ENCODE data around the gene ZNF384. TPM values are rescaled to one million over a fixed set of nuclear protein-coding genes. Genes with fewer than 3 reads are reported as not detected.
A peak's percentile ranks its signal among the peaks of the same experiment; 100 is the strongest.

ZNF384 gene
- total and polyA plus RNA-seq, 8 donors, result 39.3 to 97.9 (median 89.2) TPM

GRCh38 chr12:6667559-6668210 is 21.5 kb downstream of the ZNF384 start:
- no peak for TF ChIP-seq CTCF (IDR thresholded peaks at IDR 0.05)
- H3K36me3 ChIP-seq, result peaks cover 4 to 68% of the 10 kb centered on the region in 2 donors
- ATAC-seq, result no peak
- peak overlapping the region in 1 of 2 donors; percentile 1 for H3K27ac ChIP-seq
- H3K4me1 ChIP-seq, result peaks cover 0 to 19% of the 10 kb centered on the region in 2 donors
- intact Hi-C loops (cut with DNase I), result no loop called here
- no peak overlapping the region for H3K4me3 ChIP-seq
- no peaks in the 10 kb centered on the region for H3K27me3 ChIP-seq
- DNase-seq, result no peak
- H3K9me3 ChIP-seq, result no peaks in the 10 kb centered on the region

- no peak for TF ChIP-seq CTCF (IDR thresholded peaks at IDR 0.05)
- intact Hi-C loops (cut with DNase I), result no loop called here
- Histone ChIP-seq H3K9me3 (no peaks in the 10 kb centered on the region), H3K4me1 (peaks cover 7 to 31% of the 10 kb centered on the region in 2 donors), H3K36me3 (peaks cover 4 to 53% of the 10 kb centered on the region in 2 donors), H3K27me3 (no peaks in the 10 kb centered on the region), H3K4me3 (no peak overlapping the region), H3K27ac (no peak overlapping the region)
- no peak for ATAC-seq
- no peak for DNase-seq
Observed at GRCh38 chr12:6666211-6666610, 23.0 kb downstream of the ZNF384 start.

GRCh38 chr12:6664902-6665301 is 24.3 kb downstream of the ZNF384 start:
- peaks cover 7 to 31% of the 10 kb centered on the region in 2 donors for H3K4me1 ChIP-seq
- TF ChIP-seq CTCF (IDR thresholded peaks at IDR 0.05), result no peak
- no peak for ATAC-seq
- no peak overlapping the region for H3K4me3 ChIP-seq
- no peaks in the 10 kb centered on the region for H3K27me3 ChIP-seq
- intact Hi-C loops (cut with DNase I), result no loop called here
- no peak for DNase-seq
- H3K36me3 ChIP-seq, result peaks cover 4 to 40% of the 10 kb centered on the region in 2 donors
- H3K9me3 ChIP-seq, result no peaks in the 10 kb centered on the region
- H3K27ac ChIP-seq, result no peak overlapping the region

GRCh38 chr12:6662906-6663742 is 26.1 kb downstream of the ZNF384 start, which contains the start of gene ING4:
ING4 (minus strand) TSS chr12:6663119; CDS start chr12:6663101, 18 bp downstream.
- TF ChIP-seq CTCF (IDR thresholded peaks at IDR 0.05), result no peak
- Histone ChIP-seq H3K4me3 (peak within 1 kb of the TSS; percentile 63 to 84), H3K9me3 (no peaks in the 10 kb centered on the region), H3K36me3 (peaks cover 1 to 30% of the 10 kb centered on the region in 2 donors), H3K27ac (peak within 1 kb of the TSS; percentile 79 to 86), H3K4me1 (peaks cover 7 to 31% of the 10 kb centered on the region in 2 donors), H3K27me3 (no peaks in the 10 kb centered on the region)
- DNase-seq (peak; percentile 96 to 99 (median 98)), ATAC-seq (peak; percentile 100)
- intact Hi-C loops (cut with DNase I), result no loop called here

- peak overlapping the region; percentile 63 to 84 for H3K4me3 ChIP-seq
- intact Hi-C loops (cut with DNase I), result no loop called here
- no peaks in the 10 kb centered on the region for H3K9me3 ChIP-seq
- peaks cover 7 to 31% of the 10 kb centered on the region in 2 donors for H3K4me1 ChIP-seq
- ATAC-seq, result peak; percentile 51
- no peak for DNase-seq
- peak overlapping the region; percentile 42 to 79 for H3K27ac ChIP-seq
- TF ChIP-seq CTCF (IDR thresholded peaks at IDR 0.05), result no peak
- H3K36me3 ChIP-seq, result peaks cover 0 to 29% of the 10 kb centered on the region in 2 donors
- H3K27me3 ChIP-seq, result no peaks in the 10 kb centered on the region
Observed at GRCh38 chr12:6662602-6662905, 26.6 kb downstream of the ZNF384 start.
